Testis (tissue), 3 donors: ENCODE data around the gene SLX4IP. TPM values are rescaled to one million over a fixed set of nuclear protein-coding genes. Genes with fewer than 3 reads are reported as not detected.

Experiments used
- DNase-seq: peaks from one replicate; pipeline ENCODE4 v3.0.0-alpha.2; 2019
- H3K27ac ChIP-seq, 2 donors: fragments of 200-600 bp; sonication (generic); one replicate each; pipeline ENCODE4 v1.5.1; 2019
- H3K27me3 ChIP-seq: fragments of 200-600 bp; sonication (generic); one replicate; pipeline ENCODE4 v1.5.1; 2019
- H3K36me3 ChIP-seq: fragments of 200-600 bp; sonication (generic); one replicate; pipeline ENCODE4 v1.5.1; 2017; ENCODE audit warnings: low read depth; ENCODE audit errors: missing control alignments
- H3K4me1 ChIP-seq: fragments of 200-600 bp; sonication (generic); one replicate; pipeline ENCODE4 v1.5.1; 2019
- H3K4me3 ChIP-seq, 2 donors: fragments of 200-600 bp; sonication (generic); one replicate each; pipeline ENCODE4 v1.5.1; 2017 to 2019
- H3K9me3 ChIP-seq: fragments of 200-600 bp; sonication (generic); one replicate; pipeline ENCODE4 v1.5.1; 2017
- POLR2A ChIP-seq: fragments of 450-650 bp; IDR thresholded peaks from one replicate; pipeline ENCODE4 v1.6.1; 2017; ENCODE audit warnings: antibody characterized with exemption, mild to moderate bottlenecking, moderate library complexity
- WGBS, 2 donors: methylation state at CpG; one replicate each; pipeline ENCODE4 v1.1.5; 2018; 5-methylcytosine and 5-hydroxymethylcytosine counted together
- intact Hi-C: fragments of 100-400 bp; cut with DNase I; formaldehyde crosslinking; loops from one replicate; pipeline ENCODE4 v1.15.1; 2023; ENCODE audit warnings: low total_unique reads
- polyA plus RNA-seq: library from polyadenylated mRNA; stranded (reverse); fragments of 350-450 nt; fragmentation: Illumina TruSeq; extraction: RNeasy Lipid Tissue Mini Kit (QIAGEN cat#74804); gene quantifications from one replicate; pipeline ENCODE4 v1.2.3, GENCODE V29; 2014; ENCODE audit warnings: low read depth, low replicate concordance; ENCODE audit not compliant: insufficient read depth
- total RNA-seq, 2 donors: library from RNA; depleted of rRNA; stranded (reverse); fragments of >200 nt; gene quantifications; one replicate each; pipeline ENCODE4 v1.2.3, GENCODE V29; 2016
- TF ChIP-seq, protein P1 (sequence below), 3 experiments: fragments of 450-650 bp in 2 of 3; fragments of 200-600 bp in 1 of 3; sonication (generic) in 1 of 3; IDR thresholded peaks; one replicate each; pipeline ENCODE4 v1.5.1; 2016 to 2019; ENCODE audit warnings: antibody characterized with exemption in 3 of 3, mild to moderate bottlenecking in 2 of 3, moderate library complexity in 1 of 3

Gene SLX4IP
- total and polyA plus RNA-seq, 3 donors from 2014 or later: 3.8 to 10.8 (median 9.7) TPM

DNA sequence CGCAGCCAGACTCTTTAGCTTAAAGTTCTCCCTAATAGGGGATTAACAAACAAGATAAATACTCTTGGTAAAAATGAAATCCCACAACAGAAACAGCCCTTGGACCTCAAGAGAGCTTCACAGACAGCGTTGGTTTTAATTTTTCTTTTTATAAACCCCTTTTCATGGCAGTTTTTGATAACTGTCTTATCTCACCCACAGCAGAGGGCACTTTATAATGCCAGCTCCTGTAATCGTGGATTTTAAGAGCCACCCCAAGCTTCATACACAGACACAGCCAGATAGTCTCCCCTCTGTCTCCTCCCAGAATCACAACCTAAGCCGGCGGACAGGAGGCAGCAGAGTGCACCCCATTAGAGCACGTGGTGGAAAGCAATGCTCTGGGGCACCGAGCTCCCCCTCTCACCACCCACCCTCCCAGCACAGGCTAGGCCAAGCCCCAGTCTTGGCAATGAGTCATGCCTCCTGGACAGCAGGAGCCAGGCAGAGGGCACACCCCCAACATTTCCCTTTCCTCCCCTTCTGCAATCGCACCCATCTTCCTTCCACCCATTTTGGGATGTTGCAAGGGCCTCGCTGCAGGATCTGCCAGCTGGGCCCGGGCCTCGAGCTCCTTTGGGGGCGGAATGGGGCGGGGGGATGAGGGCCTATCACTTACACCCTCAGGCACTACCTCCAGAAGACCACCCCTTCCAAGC is 236.3 kb downstream of the SLX4IP start:
- intact Hi-C loops: no loop called here
- Histone ChIP-seq H3K9me3 (no peaks in the 10 kb centered on the region), H3K36me3 (no peaks in the 10 kb centered on the region), H3K27me3 (no peaks in the 10 kb centered on the region), H3K4me1 (peaks cover 9% of the 10 kb centered on the region), H3K4me3 (peak overlapping the region; percentile 86 to 89), H3K27ac (peak overlapping the region; percentile 94 to 98)
- 1 to 2% methylated on average over 11 to 13 of the region's 13 CpGs for WGBS, 2 donors
- peak; percentile 81 for DNase-seq
- TF ChIP-seq, protein P1, sequence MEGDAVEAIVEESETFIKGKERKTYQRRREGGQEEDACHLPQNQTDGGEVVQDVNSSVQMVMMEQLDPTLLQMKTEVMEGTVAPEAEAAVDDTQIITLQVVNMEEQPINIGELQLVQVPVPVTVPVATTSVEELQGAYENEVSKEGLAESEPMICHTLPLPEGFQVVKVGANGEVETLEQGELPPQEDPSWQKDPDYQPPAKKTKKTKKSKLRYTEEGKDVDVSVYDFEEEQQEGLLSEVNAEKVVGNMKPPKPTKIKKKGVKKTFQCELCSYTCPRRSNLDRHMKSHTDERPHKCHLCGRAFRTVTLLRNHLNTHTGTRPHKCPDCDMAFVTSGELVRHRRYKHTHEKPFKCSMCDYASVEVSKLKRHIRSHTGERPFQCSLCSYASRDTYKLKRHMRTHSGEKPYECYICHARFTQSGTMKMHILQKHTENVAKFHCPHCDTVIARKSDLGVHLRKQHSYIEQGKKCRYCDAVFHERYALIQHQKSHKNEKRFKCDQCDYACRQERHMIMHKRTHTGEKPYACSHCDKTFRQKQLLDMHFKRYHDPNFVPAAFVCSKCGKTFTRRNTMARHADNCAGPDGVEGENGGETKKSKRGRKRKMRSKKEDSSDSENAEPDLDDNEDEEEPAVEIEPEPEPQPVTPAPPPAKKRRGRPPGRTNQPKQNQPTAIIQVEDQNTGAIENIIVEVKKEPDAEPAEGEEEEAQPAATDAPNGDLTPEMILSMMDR (IDR thresholded peaks at IDR 0.05): peak in 1 of 3 experiments; percentile 23
- TF ChIP-seq POLR2A: no peak

DNA sequence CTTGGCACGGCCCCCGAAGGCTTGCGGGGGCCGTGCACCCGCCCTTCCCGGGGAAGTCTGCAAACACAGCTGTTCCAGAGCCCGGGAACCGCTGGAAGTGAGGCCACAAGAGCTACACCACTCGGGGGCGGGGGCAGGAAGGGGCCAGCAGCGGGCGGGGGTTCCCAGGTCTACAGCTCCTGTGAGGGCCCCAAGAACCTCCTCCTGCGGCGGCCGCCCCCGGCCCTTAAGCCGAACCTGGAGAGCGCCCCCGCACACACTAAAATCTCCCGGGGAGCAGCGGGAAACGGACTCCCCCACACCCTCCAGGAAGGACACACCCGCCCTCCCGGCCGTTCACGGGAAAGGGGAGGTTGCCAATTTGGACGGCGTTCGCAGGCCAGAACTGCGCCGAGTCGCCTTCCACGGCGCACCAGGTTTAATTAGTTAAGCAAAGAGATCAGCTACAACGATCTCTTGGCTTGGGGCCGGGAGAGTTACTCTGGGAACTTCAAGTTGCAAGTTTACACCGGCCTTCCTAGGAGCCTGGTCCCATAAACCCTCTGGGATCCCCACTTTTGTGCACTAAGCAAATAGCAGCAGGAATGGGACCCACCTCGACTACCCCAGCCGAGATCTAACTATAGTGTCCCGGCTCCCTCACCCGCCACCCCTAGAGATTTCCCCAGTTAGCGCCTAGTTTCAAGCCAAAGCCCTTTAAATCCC is 237.0 kb downstream of the SLX4IP start:
- peaks cover 5% of the 10 kb centered on the region for H3K4me1 ChIP-seq
- intact Hi-C loops: no loop called here
- DNase-seq: peak; percentile 73

DNA sequence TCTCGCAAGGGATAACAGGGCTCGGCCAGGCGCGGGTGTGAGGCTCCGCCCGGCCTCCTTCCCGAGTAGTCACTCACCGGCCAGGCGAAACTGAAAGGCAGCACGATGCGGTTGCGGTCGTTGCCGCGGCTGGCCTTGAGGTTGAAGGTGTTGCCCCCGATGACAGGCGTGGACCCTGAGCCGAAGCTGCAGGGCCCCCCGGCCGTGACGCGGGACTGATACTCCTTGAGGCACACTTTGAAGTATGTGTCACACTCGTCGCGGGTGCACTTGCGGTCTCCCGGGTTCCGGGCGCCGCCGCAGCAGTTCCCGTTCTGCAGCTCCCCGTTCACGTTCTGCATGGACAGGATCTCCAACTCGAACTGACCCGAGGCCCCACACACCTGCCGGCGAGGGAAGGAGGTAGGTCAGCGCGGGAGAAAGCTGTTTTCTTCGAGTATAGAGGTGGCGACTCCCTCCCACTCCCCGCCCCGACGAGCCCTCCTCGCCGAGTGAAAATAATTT is 237.6 kb downstream of the SLX4IP start:
- Histone ChIP-seq H3K27ac (peak overlapping the region; percentile 94 to 98), H3K4me3 (peak overlapping the region; percentile 86 to 89), H3K27me3 (no peaks in the 10 kb centered on the region), H3K36me3 (no peaks in the 10 kb centered on the region), H3K4me1 (peaks cover 5% of the 10 kb centered on the region), H3K9me3 (no peaks in the 10 kb centered on the region)
- intact Hi-C loops: no loop called here
- no peak for TF ChIP-seq POLR2A
- TF ChIP-seq, protein P1 (IDR thresholded peaks at IDR 0.05): no peak
- WGBS, 2 donors: 1% methylated on average over 9 to 43 of the region's 47 CpGs
- peak; percentile 49 for DNase-seq

More for the DNA sequence above, 237.0 kb downstream of the SLX4IP start:
- H3K9me3 ChIP-seq: no peaks in the 10 kb centered on the region
- H3K36me3 ChIP-seq: no peaks in the 10 kb centered on the region
- TF ChIP-seq, protein P1 (IDR thresholded peaks at IDR 0.05): no peak
- peak overlapping the region; percentile 86 to 89 for H3K4me3 ChIP-seq
- WGBS, 2 donors: 1 to 2% methylated on average over 14 to 42 of the region's 42 CpGs
- peak overlapping the region; percentile 94 to 98 for H3K27ac ChIP-seq
- H3K27me3 ChIP-seq: no peaks in the 10 kb centered on the region

DNA sequence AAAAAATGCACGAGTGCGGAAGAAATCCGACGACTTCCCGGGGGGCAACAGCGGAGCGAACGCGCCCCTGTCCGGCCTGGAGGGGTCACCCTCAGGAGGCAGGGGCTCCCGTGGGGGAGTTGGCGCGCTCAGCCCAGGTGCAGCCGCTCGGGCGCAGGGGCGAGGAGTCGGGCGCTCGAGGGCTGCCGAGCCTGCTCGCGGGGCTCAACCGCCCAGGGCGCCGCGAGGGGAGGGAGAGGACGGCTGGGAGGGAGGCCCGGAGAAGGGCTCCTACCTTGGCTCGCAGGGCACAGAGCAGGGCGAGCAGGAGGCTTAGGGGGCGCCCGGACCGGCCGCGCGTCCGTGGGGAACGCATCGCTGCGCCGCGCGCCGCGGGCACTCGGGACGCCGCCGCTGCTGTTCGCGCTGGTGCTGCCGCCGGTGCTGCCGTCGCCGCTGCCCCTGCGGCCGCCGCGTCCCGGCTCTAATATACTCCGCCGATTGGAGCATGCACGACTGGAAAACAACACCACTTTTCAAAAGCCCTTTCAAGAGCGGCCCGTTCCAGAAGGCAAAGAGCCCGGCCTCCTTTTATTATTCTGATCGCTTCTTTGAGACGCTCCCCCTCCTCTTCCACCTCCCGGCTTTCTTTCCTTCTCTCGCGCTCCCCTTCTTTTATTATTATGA is 238.2 kb downstream of the SLX4IP start:
- Histone ChIP-seq H3K9me3 (no peaks in the 10 kb centered on the region), H3K4me3 (peak overlapping the region; percentile 86 to 89), H3K36me3 (no peaks in the 10 kb centered on the region), H3K27ac (peak overlapping the region; percentile 94 to 98), H3K4me1 (peaks cover 5% of the 10 kb centered on the region), H3K27me3 (no peaks in the 10 kb centered on the region)
- peak; percentile 40 for DNase-seq
- no peak for TF ChIP-seq POLR2A
- TF ChIP-seq, protein P1 (IDR thresholded peaks at IDR 0.05): no peak
- intact Hi-C loops: no loop called here
- WGBS, 2 donors: 0% methylated on average over 32 to 44 of the region's 73 CpGs
